SKM-1 (cell line): ENCODE measurements around the gene MYBL2.
"Not testable (repeated sequence)": the region's sequence is repeated elsewhere in the genome, so short reads cannot be mapped to it uniquely, and the experiment has no call there.

Experiments used
- DNase-seq: peaks from one replicate; lab custom pipeline; 2025; ENCODE audit not compliant: unreplicated experiment; lab: John Stamatoyannopoulos, UW

The MYBL2 gene

DNA sequence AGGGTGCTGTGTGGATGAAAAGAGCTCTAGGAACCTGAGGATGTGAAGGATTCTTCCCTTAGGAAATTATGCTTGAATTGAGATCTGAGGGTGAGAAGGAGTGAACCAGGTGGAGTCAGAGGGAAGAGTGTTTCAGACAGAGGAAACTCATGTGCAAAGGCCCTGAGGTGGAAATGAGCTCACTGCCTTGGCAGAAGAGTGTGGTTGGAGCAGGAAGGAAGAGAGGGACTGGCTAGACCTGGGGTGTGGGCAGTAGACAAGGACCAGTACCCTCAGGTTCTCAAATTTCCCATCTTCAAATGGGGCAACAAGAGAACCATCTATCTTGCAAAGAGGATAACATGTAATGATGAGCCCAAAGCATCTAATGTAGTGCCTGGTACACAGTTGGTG is 83.9 kb downstream of the MYBL2 start:
- DNase-seq: no peak

DNA sequence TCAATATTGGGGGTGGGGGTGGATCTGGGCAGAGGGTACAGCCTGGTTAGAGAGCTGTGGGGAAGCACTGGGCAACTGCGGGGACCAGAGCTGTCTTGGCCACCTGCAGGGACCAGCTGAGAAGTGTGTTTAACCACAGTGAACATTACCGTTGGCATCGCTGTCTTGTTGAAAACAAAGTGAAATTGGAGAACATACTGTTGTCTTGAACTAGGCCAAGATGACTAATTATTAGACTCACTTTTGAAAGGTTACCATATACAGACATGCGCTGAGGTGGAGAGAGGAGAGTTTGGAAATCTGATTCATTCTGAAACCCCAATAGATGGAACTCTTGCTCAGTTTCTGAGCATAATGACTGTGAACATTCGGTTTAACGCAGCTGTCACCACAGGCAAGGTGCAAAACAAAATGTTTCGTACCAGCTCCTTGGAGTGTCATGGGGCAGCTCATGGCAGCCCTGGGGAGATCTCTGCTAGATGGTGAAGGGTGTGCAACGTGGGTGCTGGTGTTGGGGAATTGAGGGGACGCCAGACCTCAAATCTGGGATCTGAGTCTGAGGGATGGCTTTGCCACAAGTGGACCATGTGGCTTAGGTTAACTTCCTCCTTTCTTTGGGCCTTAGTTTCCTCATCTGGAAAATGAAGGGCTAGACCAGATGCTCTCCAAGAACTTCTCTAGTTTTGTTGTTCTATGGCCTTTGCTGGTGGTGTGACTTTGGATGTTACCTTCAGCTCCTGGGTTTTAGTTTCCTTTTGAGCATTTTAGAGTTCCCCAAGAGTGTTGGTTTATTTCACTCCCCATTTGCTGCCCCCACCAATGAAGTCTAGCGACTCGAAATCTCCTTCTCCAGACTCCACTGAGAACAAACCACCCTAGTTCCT is 84.5 kb downstream of the MYBL2 start:
- no peak for DNase-seq

DNA sequence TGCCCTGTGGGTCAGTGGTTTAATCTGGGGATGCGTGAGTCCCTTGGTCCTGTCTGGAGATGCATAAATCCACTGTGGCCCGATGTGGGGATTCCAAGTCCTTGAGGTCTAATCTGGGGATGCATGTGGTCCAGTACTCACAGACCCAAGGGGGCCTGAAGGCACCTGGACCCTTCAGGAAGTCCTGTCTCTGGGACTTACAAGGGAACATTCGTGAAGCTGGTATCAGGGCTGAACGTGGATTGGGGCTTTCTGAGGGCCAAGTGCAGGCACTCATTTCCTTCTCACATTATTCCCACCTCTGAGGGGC is 85.1 kb downstream of the MYBL2 start:
- no peak for DNase-seq

DNA sequence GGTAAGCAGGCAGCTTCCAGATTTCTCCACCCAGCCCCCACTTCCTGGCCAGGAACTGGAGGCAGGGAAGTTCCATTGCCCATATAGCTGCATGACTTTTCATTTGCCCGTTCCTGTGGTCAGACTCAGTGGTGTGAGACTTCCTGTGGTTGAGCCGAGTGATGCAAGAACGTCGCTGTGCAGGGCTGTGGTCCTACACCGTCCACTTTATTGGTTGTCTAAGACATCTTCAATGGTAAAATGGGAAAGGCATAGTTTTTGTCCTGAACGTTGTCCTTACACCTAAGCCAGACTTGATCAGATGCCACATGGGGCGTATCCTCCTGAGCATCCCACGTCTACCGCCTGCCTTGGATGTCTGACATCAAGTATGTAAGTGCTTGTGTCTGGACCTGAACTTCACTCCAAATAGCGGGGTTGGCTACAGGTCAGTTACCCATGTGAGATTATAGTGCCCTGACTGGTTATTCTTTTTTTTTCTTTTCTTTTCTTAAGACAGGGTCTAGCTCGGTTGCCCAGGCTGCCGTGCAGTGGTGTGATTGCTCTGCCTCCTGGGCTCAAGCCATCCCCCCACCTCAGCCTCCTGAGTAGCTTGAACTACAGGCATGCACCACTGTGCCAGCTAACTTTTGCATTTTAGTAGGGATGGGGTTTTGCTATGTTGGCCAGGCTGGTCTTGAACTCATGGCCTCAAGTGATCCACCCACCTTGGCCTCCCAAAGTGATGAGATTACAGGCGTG is 85.8 kb downstream of the MYBL2 start:
- peak; percentile 92 for DNase-seq

DNA sequence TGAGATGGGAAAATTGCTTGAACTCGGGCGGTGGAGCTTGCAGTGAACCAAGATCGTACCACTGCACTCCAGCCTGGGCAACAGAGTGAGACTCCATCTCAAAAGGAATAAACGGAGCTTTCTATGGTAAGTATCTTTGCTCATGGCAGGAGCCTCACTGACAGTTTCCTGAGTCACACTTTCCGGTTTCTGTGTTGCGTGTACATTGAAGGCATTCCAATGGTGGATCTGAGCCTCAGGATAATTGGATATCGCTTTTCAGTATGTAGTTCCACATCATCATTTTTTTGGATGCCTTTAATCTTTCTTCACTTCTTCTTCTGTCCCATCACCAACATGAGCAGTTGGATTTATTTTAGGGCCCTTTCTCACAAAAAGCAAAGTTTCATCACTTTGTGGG is 88.5 kb downstream of the MYBL2 start:
- no peak for DNase-seq

DNA sequence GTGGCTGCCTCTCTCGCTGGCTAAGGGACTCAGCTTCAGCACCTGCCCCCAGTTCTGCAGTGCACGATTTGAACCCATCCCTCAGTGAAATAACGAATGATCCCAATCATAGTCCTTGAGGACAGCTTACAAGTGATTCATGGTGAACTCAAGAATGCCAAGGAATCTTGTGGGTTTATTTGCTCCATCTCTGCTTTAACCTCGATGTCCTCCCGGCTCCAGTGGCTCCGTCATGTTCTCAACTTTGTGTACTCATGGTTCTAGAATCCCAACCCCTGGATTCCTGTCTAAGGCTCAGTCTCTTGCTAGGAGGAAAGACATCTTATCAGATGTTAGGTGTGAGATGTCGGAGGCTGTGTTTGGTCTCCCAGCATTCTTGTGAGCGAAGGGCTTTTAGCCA is 88.9 kb downstream of the MYBL2 start:
- no peak for DNase-seq

DNA sequence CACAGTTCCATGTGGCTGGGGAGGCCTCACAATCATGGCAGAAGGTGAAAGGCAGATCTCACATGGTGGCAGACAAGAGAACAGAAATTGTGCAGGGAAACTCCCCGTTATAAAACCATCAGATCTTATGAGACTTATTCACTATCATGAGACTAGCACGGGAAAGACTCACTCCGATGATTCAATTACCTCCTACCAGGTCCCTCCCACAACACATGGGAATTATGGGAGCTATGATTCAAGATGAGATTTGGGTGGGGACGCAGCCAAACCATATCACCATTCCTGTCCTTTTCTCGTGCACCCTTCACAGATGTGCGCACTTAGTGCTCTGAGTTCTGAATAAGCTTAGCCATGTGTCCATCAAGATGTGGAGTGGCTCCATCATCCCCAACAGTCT is 91.0 kb downstream of the MYBL2 start:
- not testable (repeated sequence) for DNase-seq

DNA sequence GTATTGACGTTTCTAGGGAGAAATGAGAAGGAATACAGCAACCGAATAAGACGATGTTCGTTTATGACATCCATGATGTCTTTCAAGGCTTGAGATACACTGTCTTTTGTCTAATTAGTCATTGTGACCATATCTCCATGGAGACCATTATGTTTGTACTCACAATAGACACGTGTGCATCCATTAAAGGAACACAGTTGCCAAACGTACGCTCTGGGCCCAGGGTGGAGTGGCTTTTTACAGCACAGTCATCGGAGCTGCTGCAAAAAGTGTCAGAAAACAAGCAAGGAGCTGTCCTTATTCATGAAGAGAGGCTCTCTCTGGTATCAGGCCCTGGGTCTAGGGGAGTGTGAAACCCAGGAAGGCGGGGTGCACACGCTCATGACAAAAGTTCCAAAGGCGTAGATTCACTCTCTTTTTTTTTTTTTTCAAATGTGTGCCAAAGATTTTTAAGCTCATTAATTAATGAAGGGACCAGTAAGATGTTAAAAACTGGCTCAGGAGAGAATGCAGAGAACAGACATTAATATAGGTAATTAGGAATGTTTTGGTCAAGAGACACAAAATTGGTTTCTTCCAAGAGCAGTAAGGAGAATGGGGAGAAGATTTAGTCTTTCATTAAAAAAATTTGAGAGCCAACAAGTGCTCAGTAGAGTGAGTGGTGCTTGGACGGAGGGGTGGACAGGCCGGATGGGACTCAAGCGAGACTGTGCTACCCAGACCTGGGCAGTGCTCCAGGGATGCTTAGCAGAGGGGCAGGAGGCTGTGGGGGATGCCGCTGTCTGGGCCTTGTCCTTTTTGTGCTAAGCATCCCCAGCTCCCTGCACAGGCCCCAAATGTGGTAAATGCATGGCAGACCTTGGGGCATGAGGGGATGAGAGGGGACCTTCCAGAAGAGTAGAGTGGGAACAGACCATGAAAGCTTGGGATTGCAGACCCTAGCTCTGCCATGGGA is 94.7 kb downstream of the MYBL2 start:
- DNase-seq: no peak

DNA sequence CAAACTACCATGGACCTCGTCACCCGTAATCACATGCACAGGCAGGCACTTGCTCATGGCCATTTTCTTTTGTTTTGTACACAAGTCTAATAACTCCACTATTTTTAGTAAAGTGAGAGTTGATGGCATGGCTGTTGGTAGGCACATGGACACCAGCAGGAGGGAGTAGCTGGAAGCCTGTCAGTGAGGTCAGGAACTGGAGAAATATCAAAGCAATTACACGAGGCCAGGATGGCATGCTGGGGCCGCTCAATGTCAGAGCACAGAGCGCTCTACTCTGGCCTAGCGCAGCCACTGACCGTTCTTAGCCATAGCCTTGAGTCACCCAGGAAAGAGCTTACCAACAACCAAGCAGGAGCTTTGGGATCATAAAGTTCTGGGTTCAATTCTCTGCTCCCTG is 96.0 kb downstream of the MYBL2 start:
- no peak for DNase-seq

DNA sequence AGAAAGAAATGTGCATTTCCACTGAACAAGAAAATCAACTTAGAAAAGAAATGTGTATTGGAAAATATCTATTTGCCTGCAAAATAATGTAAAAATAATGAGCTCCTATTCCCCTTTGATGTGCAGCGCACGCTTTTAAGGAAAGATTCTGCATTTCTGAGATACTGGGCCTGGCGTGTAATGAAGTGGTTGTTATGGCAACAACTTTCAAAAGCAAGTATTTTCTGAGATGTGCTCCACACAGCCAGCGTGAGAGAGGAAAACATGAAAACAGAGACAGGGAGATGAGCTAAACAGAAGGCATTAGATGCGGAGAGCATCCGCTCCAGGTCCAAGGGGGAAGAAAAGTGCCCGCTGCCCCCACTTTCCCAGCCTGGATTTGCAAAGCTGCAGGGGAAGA is 99.0 kb downstream of the MYBL2 start:
- no peak for DNase-seq
